Mesodermal cell (in vitro differentiated cells): ENCODE data around the gene FCHO1.

Source experiments
- H3K27ac ChIP-seq: 2 replicates; pipeline ENCODE4 v1.7.0; 2013; ENCODE audit warnings: mild to moderate bottlenecking, low read depth, low read length, moderate library complexity; ENCODE audit not compliant: severe bottlenecking
- H3K36me3 ChIP-seq: 2 replicates; pipeline ENCODE4 v1.7.1; 2013; ENCODE audit warnings: mild to moderate bottlenecking, low read length, moderate library complexity; ENCODE audit not compliant: control insufficient read depth, insufficient read depth
- H3K4me1 ChIP-seq: one replicate; pipeline ENCODE4 v1.7.1; 2013; ENCODE audit warnings: mild to moderate bottlenecking, low read length; ENCODE audit not compliant: insufficient read depth, control insufficient read depth, poor library complexity, severe bottlenecking
- H3K4me3 ChIP-seq: 2 replicates; pipeline ENCODE4 v1.7.0; 2013; ENCODE audit warnings: low read length, control low read depth, mild to moderate bottlenecking; ENCODE audit not compliant: insufficient read depth, poor library complexity, severe bottlenecking; ENCODE audit errors: extremely low read depth
- H3K9me3 ChIP-seq: 2 replicates; pipeline ENCODE4 v1.7.1; 2013; ENCODE audit warnings: mild to moderate bottlenecking, low read length, moderate library complexity; ENCODE audit not compliant: control insufficient read depth
- WGBS, 2 experiments: methylation state at CpG; one replicate each; pipeline ENCODE4 v1.1.5; 2013; ENCODE audit warnings: missing lambda C conversion rate in 2 of 2; ENCODE audit not compliant: insufficient coverage in 2 of 2; 5-methylcytosine and 5-hydroxymethylcytosine counted together

FCHO1 gene

GRCh38 chr19:17735410-17735809 is 15.9 kb upstream of the FCHO1 start:
- no peak overlapping the region for H3K4me3 ChIP-seq
- H3K36me3 ChIP-seq: peaks cover 74% of the 10 kb centered on the region
- no peak overlapping the region for H3K27ac ChIP-seq
- 92 to 100% methylated on average over 3 to 5 of the region's 5 CpGs for WGBS, 2 experiments
- no peaks in the 10 kb centered on the region for H3K4me1 ChIP-seq
- H3K9me3 ChIP-seq: no peaks in the 10 kb centered on the region

- Histone ChIP-seq H3K4me3 (no peak overlapping the region), H3K36me3 (peaks cover 51% of the 10 kb centered on the region), H3K27ac (no peak overlapping the region), H3K9me3 (no peaks in the 10 kb centered on the region), H3K4me1 (no peaks in the 10 kb centered on the region)
- 94% methylated on average over 7 of the region's 7 CpGs for WGBS, 2 experiments
These were observed 13.6 kb upstream of the FCHO1 start for GRCh38 chr19:17737690-17738153.

GRCh38 chr19:17739121-17739875 is 12.0 kb upstream of the FCHO1 start:
- 82 to 85% methylated on average over 16 to 17 of the region's 18 CpGs for WGBS, 2 experiments

GRCh38 chr19:17741456-17741855 is 9.8 kb upstream of the FCHO1 start:
- Histone ChIP-seq H3K9me3 (no peaks in the 10 kb centered on the region), H3K4me1 (no peaks in the 10 kb centered on the region), H3K27ac (no peak overlapping the region), H3K4me3 (no peak overlapping the region), H3K36me3 (peaks cover 14% of the 10 kb centered on the region)
- 81 to 89% methylated on average over 2 of the region's 2 CpGs for WGBS, 2 experiments

More at GRCh38 chr19:17739121-17739875, 12.0 kb upstream of the FCHO1 start:
- no peaks in the 10 kb centered on the region for H3K4me1 ChIP-seq
- H3K27ac ChIP-seq: no peak overlapping the region
- H3K36me3 ChIP-seq: peaks cover 35% of the 10 kb centered on the region
- no peak overlapping the region for H3K4me3 ChIP-seq
- no peaks in the 10 kb centered on the region for H3K9me3 ChIP-seq

- H3K9me3 ChIP-seq: no peaks in the 10 kb centered on the region
- no peaks in the 10 kb centered on the region for H3K36me3 ChIP-seq
- peaks cover 2% of the 10 kb centered on the region for H3K4me1 ChIP-seq
- 87 to 91% methylated on average over 4 to 6 of the region's 6 CpGs for WGBS, 2 experiments
- no peak overlapping the region for H3K4me3 ChIP-seq
- no peak overlapping the region for H3K27ac ChIP-seq
These were observed 7.2 kb upstream of the FCHO1 start for GRCh38 chr19:17743874-17744580.

- peaks cover 2% of the 10 kb centered on the region for H3K4me1 ChIP-seq
- H3K9me3 ChIP-seq: no peaks in the 10 kb centered on the region
- H3K36me3 ChIP-seq: no peaks in the 10 kb centered on the region
- 9% methylated on average over 53 to 61 of the region's 75 CpGs for WGBS, 2 experiments
- H3K27ac ChIP-seq: no peak overlapping the region
- peak overlapping the region; percentile 47 for H3K4me3 ChIP-seq
These were observed 3.8 kb upstream of the FCHO1 start for GRCh38 chr19:17747205-17748098.

- H3K9me3 ChIP-seq: no peaks in the 10 kb centered on the region
- 69 to 100% methylated on average over 2 to 4 of the region's 6 CpGs for WGBS, 2 experiments
- no peaks in the 10 kb centered on the region for H3K36me3 ChIP-seq
- H3K27ac ChIP-seq: no peak overlapping the region
- peaks cover 2% of the 10 kb centered on the region for H3K4me1 ChIP-seq
- H3K4me3 ChIP-seq: no peak overlapping the region
These were observed 2.2 kb upstream of the FCHO1 start for GRCh38 chr19:17748884-17749638.

GRCh38 chr19:17749912-17750317 is 1.4 kb upstream of the FCHO1 start:
- peaks cover 2% of the 10 kb centered on the region for H3K4me1 ChIP-seq
- H3K4me3 ChIP-seq: no peak overlapping the region
- H3K27ac ChIP-seq: no peak overlapping the region
- H3K9me3 ChIP-seq: no peaks in the 10 kb centered on the region
- WGBS, 2 experiments: 71 to 73% methylated on average over 8 of the region's 8 CpGs
- H3K36me3 ChIP-seq: no peaks in the 10 kb centered on the region

GRCh38 chr19:17751912-17752273 is 616 bp downstream of the FCHO1 start:
- Histone ChIP-seq H3K36me3 (no peaks in the 10 kb centered on the region), H3K27ac (no peak overlapping the region), H3K4me1 (peaks cover 10% of the 10 kb centered on the region), H3K4me3 (no peak overlapping the region), H3K9me3 (no peaks in the 10 kb centered on the region)
- 77 to 96% methylated on average over 2 of the region's 2 CpGs for WGBS, 2 experiments
